NCI-H1436 treated with DMSO at 0.1 percent for 48 hours (cell line): ENCODE data around the gene NCLN.
"Not testable (repeated sequence)": the region's sequence is repeated elsewhere in the genome, so short reads cannot be mapped to it uniquely, and the experiment has no call there.

Source experiments
- DNase-seq: peaks from one replicate; lab custom pipeline; 2025; lab: John Stamatoyannopoulos, UW

NCLN gene

GRCh38 chr19:3225169-3225485 lies 39.4 kb downstream of the NCLN start:
- DNase-seq: no peak

DNA sequence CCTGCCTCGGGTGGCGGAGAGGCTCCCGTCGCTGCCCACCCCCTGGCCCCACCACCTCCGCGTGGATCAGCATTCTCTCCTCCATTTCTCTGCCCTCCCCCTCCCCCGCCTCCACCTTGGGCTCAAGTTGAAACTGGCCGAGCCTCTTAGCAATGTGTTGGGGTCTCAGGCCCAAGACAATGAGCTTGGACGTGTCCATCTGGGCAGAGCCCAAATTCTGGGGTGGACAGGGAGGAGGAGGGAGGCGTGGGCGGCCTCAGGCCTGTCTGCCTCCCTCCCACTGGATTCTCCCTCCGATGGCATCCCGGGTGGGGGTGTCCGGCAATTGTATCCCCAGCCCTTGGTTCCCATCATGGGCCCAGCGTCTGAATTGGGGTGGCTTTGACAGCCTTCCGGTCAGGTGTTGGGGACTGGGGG lies 40.0 kb downstream of the NCLN start:
- no peak for DNase-seq

DNA sequence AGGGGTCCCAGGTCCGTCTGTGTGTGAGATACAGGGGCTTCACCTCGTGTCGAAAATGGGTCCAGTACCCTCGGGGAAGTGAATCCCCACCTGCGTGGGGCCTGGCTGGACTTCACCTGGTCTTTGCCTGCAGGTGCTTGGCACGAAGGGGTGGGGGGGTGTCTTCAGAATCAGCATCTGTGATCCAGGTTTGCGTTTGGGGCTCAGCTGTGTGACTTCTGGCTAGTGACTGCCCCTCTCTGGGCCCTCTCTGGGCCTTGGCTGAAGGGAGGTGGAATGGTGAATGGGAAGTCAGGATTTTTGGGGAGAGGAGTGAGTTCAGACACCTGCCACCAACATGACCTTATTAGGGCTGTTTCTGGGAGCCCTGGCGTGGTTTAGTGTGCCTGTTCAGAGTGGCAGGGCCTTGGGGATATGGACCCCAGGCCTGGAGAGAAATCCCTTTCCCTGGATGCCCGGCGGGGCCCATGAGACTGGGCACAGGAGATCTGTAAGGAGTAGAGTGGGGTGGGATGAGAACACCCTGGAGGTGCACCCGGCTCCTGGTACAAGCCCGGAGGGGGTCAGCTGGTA lies 41.4 kb downstream of the NCLN start:
- DNase-seq: no peak

DNA sequence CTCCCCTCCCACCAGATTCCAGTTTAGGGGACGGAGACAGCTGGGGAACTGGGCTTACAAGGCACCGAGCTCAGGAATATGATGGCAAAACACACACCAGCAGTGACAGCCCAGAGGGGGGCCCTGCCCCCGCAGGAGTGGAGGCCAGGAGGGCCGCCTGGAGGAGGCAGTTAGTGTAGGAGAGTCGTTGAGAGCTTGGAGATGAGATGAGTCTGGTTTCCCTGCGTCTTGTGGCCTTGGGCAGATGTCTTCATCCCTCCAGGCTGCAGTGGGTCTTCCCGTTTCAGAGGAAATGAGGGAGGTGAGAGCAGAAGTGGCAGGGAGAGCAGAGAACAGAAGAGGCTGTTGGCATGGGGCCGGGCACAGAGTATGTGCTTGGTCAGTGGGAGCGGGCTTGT lies 43.6 kb downstream of the NCLN start:
- no peak for DNase-seq

DNA sequence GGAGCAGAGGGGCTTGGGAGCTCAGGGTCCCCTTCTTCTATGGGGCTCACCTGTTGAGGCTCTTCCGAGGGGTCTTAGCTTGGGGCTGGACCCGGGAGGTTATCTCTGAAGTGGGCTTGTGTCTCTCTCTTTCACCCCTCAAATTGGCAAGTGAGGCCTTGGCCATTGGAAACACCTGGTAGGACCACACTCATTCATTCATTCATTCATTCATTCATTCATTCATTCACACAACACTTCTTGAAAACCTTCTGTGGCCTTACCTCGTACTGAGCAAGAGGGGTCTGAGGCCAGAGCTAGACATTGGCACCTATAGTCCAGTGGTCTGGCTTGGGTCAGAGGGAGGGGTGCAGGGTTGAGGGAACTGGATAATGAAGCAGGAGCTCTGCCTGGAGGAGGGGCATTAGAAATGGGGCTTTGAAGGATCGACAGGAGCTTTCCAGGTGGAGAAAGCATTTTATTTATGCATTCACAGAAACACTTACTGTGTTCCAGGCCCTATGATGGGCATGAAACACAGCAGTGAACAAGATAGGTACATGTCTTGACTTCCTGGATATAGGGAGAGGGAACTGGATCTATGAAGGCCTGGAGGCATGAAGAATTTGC lies 44.3 kb downstream of the NCLN start:
- no peak for DNase-seq

GRCh38 chr19:3231288-3231687 lies 45.6 kb downstream of the NCLN start:
- DNase-seq: no peak

- DNase-seq: no peak
Measured at GRCh38 chr19:3233116-3233515, 47.4 kb downstream of the NCLN start.

DNA sequence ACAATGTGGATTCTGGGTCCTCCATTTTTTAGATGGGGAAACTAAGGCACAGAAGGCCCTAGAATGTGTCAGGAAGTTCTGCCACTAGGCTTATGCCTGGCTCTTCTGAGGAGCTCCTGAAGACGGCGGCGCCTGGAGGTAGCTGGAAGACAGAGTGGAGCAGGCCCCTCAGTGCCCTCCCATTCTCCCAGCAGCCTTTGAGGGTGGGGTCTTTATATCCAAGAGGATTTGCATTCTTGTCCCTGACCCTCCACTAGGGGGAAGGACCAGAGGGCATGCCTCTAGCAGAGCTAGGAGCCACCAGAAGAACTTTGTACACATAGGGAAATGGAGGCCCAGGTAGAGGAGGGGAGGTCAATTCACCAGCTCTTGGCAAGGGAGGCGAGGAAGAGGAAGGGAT lies 48.1 kb downstream of the NCLN start:
- DNase-seq: no peak

GRCh38 chr19:3234800-3235199 lies 49.1 kb downstream of the NCLN start:
- DNase-seq: no peak

DNA sequence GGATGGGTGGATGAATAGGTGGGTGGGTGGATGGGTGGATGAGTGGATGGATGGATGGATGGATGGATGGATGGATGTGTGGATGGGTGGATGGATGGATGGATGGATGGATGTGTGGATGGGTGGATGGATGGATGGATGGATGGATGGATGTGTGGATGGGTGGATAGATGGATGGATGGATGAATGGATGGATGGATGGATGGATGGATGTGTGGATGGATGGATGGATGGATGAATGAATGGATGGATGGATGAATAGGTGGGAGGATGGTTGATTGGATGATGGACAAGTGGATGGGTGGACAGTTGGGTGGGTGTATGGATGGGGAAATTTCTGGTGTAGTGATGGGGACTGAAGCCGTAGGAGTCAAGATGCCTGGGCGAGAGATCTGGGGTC lies 49.9 kb downstream of the NCLN start:
- DNase-seq: not testable (repeated sequence)

DNA sequence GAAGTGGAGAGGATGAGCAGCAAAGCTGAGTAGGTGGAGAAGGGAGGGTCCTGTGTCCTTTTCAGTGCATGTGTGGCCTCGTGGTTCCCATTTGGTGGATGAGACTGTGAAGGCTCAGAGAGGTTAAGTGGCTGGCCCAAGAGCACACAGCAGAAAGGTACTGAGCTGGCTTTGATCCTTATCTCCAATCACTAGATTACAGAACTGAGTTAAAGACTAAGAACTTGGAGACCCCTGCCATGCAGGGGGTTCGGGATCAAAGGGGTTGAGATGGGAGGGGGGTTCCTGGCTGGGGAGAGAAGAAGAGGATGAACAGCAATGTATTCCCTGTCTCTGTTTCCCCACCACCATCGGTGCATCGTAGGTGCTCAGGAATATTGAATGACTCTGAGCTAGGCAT lies 50.5 kb downstream of the NCLN start:
- DNase-seq: no peak

DNA sequence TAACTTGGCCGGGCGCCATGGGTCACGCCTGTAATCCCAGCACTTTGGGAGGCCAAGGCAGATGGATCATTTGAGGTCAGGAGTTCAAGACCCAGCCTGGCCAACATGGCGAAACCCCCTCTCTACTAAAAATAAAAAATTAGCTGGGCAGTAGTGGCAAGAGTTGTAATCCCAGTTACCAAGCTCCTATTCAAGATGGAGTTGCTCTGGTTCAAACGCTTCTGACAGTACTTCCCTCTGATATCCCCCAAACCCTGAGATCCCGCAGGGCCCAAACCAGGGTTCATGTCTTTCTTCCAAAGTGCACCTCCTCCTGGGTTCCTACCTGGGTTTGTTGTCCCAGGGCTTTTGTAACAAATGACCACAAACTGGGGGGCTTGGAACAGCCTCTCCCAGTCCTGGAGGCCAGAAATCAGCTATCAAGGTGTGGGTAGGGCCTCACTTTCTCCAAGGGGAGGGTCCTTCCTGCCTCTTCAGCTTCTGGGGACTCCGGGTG lies 52.4 kb downstream of the NCLN start:
- no peak for DNase-seq

- no peak for DNase-seq
Measured at GRCh38 chr19:3239367-3239766, 53.6 kb downstream of the NCLN start.

DNA sequence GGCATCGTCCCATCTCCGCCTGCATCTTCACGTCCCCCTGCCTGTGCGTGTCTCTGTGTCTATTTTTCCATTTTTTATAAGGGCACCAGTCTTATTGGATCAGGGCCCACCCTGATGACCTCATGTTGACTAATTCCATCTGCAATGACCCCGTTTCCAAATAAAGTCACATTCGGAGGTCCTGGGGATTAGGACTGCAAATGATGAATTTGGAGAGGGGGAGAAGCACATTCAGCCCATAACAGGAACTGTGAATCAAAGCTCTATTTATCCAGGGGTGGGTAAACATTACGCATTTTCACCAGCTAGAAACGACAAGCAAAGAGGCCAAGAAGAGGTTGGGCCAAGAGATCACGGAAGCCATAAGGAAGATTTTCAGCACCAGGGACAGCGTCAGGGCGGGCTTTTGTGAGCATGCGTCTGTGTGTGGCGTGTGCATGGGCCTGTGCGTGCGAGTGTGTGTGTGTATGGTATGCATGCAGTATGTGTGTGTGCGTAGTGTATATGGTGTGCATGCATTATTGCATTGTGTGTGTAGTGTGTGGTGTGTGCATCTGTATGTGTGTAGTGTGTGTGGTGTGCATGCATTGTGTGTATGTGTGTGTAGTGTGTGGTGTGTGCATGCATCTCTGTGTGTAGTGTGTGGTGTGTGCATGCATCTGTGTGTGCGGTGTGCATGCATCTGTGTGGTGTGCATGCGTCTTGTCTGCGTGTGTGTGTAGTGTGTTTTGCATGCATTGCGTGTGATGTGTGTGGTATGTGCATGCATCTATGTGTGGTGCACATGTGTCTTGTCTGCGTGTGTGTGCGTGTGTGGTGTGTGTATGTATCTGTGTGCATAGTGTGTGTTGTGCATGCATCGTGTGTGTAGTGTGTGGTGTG lies 58.3 kb downstream of the NCLN start:
- no peak for DNase-seq

- no peak for DNase-seq
Measured at GRCh38 chr19:3245050-3245449, 59.3 kb downstream of the NCLN start.

- DNase-seq: no peak
Measured at GRCh38 chr19:3248728-3249326, 63.1 kb downstream of the NCLN start.

GRCh38 chr19:3249408-3249807 lies 63.7 kb downstream of the NCLN start:
- no peak for DNase-seq

DNA sequence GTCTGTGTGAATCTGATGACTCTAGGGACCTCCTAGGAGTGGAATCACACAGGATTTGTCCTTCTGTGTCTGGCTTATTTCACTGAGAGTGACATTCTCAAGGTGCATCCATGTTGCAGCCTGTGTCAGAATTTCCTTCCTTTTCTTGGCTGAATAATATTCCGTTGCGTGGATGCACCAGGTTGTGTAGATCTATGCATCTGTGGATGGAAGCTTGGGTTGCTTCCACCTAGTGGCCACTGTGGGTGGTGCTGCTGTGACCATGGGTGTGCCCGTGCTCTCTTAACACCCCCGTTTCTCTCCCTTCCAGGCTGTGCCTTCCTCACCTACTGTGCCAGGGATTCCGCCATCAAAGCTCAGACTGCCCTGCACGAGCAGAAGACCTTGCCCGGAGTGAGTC lies 64.9 kb downstream of the NCLN start:
- no peak for DNase-seq

- DNase-seq: no peak
Measured at GRCh38 chr19:3251229-3251628, 65.5 kb downstream of the NCLN start.

DNA sequence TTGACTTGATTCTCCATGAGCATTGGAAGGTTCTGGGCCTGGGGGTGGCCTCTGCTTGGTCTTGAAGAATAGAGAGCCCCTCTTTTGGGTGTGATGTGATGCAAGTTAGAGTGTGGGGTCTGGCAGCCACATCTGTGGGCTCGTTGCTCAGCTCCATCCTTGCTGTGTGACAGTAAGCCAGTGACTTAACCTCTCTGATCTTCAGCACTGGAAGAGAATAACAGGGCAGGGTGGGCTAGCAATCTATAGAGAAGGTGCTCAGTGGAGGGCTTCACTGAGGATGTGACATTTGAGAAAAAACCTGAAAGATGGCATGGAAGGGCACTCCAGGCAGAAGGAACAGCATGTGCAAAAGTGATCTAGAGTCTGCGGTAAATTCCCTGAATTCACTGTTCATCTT lies 66.9 kb downstream of the NCLN start:
- DNase-seq: no peak

- DNase-seq: no peak
Measured at GRCh38 chr19:3253270-3253669, 67.5 kb downstream of the NCLN start.

DNA sequence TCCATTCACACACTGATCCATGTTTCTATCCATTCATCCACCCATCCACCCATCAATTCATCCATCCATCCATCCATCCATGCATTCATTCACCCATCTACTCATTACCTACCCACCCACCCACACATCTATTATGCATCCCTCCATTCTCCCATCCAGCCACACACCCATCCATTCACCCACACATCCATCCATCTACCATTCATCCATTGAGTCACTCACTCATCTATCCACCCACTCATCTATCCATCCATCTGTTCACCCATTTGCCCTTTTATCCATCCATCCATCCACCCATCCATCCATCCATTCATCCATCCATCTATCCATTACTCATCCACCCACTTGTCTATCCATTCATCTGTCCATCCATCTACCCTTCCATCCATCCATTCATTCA lies 68.8 kb downstream of the NCLN start:
- no peak for DNase-seq

- DNase-seq: no peak
Measured at GRCh38 chr19:3257071-3257470, 71.3 kb downstream of the NCLN start.
